ENCODE measurements around the gene SVOPL. TPM values are rescaled to one million over a fixed set of nuclear protein-coding genes. Genes with fewer than 3 reads are reported as not detected.

Gene SVOPL
- total and polyA plus RNA-seq, 10 donors = 0.13 to 0.97 (median 0.17) TPM; not detected in 7

DNA sequence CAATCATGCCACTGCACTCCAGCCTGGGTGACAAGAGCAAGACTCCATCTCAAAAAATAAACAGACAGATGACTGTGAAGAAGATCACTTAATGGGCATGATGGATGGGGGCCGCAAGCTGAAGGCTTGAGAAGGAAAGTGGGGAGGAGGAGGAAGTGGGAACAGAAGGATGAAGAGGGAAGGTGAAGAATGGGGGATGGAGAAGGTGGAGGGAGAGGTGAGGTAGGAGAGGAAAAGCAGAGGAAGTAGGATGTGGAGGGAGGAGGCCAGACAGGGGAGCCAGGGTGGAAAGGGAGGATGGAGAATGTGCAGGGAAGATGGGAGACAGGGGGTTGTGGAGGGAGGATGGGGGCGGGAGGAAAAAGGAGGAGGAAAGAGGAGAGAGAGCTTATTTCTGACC, 68.8 kb downstream of the SVOPL start:
- Histone ChIP-seq H3K9me3 (no peaks in the 10 kb centered on the region), H3K27ac (no peak overlapping the region), H3K4me1 (no peaks in the 10 kb centered on the region), H3K27me3 (replicated peaks in 1 of 7) (no peaks in the 10 kb centered on the region), H3K36me3 (no peaks in the 10 kb centered on the region), H3K4me3 (no peak overlapping the region)
- DNase-seq = no peak
- intact Hi-C loops (cut with DNase I; ENCODE audit: low total_unique reads) = no loop called here
- TF ChIP-seq POLR2AphosphoS5 (IDR thresholded peaks at IDR 0.05) (no peak), CTCF (IDR thresholded peaks at IDR 0.05 in 8 of 11, conservative IDR thresholded peaks at IDR 0.05 in 3 of 11) (no peak), POLR2A (IDR thresholded peaks at IDR 0.05) (no peak)
- WGBS, 5 donors = 67 to 94% (median 83%) methylated on average over 1 to 2 of the region's 2 CpGs

DNA sequence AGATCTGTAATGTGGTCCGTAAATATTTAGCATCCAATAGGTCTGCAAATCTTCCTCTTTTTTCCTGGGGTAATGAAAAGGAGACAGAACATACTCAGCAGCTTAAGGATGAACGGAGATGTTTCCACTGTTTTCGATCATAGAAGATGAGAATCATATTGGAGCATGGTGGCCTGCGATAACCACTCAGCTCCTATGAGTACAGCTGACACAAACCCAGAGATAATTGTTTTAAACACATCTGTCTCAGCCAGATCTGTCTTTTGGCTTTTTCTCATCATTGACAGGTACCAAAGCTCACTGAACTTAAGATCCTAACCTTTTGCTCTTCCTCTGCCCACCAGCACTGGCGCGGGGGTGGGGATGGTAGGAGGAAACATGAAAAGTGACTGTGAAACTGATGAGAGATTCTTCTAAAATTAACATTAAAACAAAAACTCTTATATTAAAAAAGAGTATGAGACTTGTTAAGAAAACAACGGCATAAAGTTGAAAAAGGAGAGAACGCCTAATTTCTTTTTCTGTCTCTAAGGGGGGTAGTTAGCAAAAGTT, 71.0 kb downstream of the SVOPL start:
- H3K27ac ChIP-seq = no peak overlapping the region
- intact Hi-C loops (cut with DNase I; ENCODE audit: low total_unique reads) = no loop called here
- no peak overlapping the region for H3K4me3 ChIP-seq
- no peaks in the 10 kb centered on the region for H3K36me3 ChIP-seq
- H3K9me3 ChIP-seq = no peaks in the 10 kb centered on the region
- peaks cover 0 to 13% (median 11%) of the 10 kb centered on the region in 6 donors for H3K4me1 ChIP-seq
- WGBS, 5 donors = 87 to 93% (median 92%) methylated on average over 8 of the region's 8 CpGs
- no peak for TF ChIP-seq POLR2AphosphoS5 (IDR thresholded peaks at IDR 0.05)
- TF ChIP-seq POLR2A (IDR thresholded peaks at IDR 0.05) = no peak
- TF ChIP-seq CTCF (IDR thresholded peaks at IDR 0.05 in 8 of 11, conservative IDR thresholded peaks at IDR 0.05 in 3 of 11) = no peak
- H3K27me3 ChIP-seq (replicated peaks in 1 of 7) = no peaks in the 10 kb centered on the region
- DNase-seq = no peak

- no peak for DNase-seq
- 86 to 89% (median 87%) methylated on average over 6 of the region's 6 CpGs for WGBS, 5 donors
- Histone ChIP-seq H3K4me1 (peaks cover 4 to 20% (median 17%) of the 10 kb centered on the region in 6 donors), H3K9me3 (no peaks in the 10 kb centered on the region), H3K4me3 (no peak overlapping the region), H3K27ac (no peak overlapping the region), H3K27me3 (replicated peaks in 1 of 7) (peaks cover 0 to 5% (median 0%) of the 10 kb centered on the region in 7 donors), H3K36me3 (no peaks in the 10 kb centered on the region)
- intact Hi-C loops (cut with DNase I; ENCODE audit: low total_unique reads) = no loop called here
- TF ChIP-seq POLR2AphosphoS5 (IDR thresholded peaks at IDR 0.05) = no peak
- no peak for TF ChIP-seq POLR2A (IDR thresholded peaks at IDR 0.05)
- TF ChIP-seq CTCF (IDR thresholded peaks at IDR 0.05 in 8 of 11, conservative IDR thresholded peaks at IDR 0.05 in 3 of 11) = no peak
Observed at GRCh38 chr7:138627361-138627760, 73.8 kb downstream of the SVOPL start.

- no peak for DNase-seq
Observed at GRCh38 chr7:138626846-138627245, 74.3 kb downstream of the SVOPL start.

More at GRCh38 chr7:138626846-138627245, 74.3 kb downstream of the SVOPL start:
- H3K9me3 ChIP-seq = no peaks in the 10 kb centered on the region
- peaks cover 4 to 20% (median 17%) of the 10 kb centered on the region in 6 donors for H3K4me1 ChIP-seq
- H3K27me3 ChIP-seq (replicated peaks in 1 of 7) = peaks cover 0 to 5% (median 0%) of the 10 kb centered on the region in 7 donors
- no peak for TF ChIP-seq POLR2AphosphoS5 (IDR thresholded peaks at IDR 0.05)
- no peak for TF ChIP-seq CTCF (IDR thresholded peaks at IDR 0.05 in 8 of 11, conservative IDR thresholded peaks at IDR 0.05 in 3 of 11)
- TF ChIP-seq POLR2A (IDR thresholded peaks at IDR 0.05) = no peak
- WGBS, 5 donors = 54 to 65% (median 56%) methylated on average over 2 of the region's 2 CpGs
- no peaks in the 10 kb centered on the region for H3K36me3 ChIP-seq
- no peak overlapping the region for H3K27ac ChIP-seq
- intact Hi-C loops (cut with DNase I; ENCODE audit: low total_unique reads) = no loop called here
- H3K4me3 ChIP-seq = no peak overlapping the region

Data from spleen (tissue), 11 donors.